KMS-11 (cell line): ENCODE data around the gene S100PBP.
"Not testable (repeated sequence)": the region's sequence is repeated elsewhere in the genome, so short reads cannot be mapped to it uniquely, and the experiment has no call there.

Source experiments
- H2AFZ ChIP-seq: fragments of 200-600 bp; sonication (generic); 2 replicates; pipeline ENCODE4 v1.6.1; 2016; ENCODE audit warnings: antibody characterized with exemption, mixed run types, low read depth
- H3K27ac ChIP-seq: fragments of 200-600 bp; sonication (generic); 2 replicates; pipeline ENCODE4 v1.6.1; 2016; ENCODE audit warnings: mild to moderate bottlenecking, mixed run types
- H3K27me3 ChIP-seq: fragments of 200-600 bp; sonication (generic); 2 replicates; pipeline ENCODE4 v1.6.1; 2017; ENCODE audit warnings: mild to moderate bottlenecking, low read depth, mixed run types, moderate library complexity; ENCODE audit not compliant: insufficient read depth
- H3K36me3 ChIP-seq: fragments of 200-600 bp; sonication (generic); 2 replicates; pipeline ENCODE4 v1.6.1; 2017; ENCODE audit warnings: mild to moderate bottlenecking, mixed run types; ENCODE audit not compliant: insufficient read depth
- H3K4me1 ChIP-seq: fragments of 200-600 bp; sonication (generic); 2 replicates; pipeline ENCODE4 v1.6.1; 2016; ENCODE audit warnings: mild to moderate bottlenecking, low read depth, mixed run types; ENCODE audit not compliant: poor library complexity, severe bottlenecking
- H3K4me2 ChIP-seq: fragments of 200-600 bp; sonication (generic); 2 replicates; pipeline ENCODE4 v1.7.0; 2016; ENCODE audit warnings: mild to moderate bottlenecking, mixed run types
- H3K4me3 ChIP-seq: fragments of 200-600 bp; sonication (generic); IDR thresholded peaks from 2 replicates; pipeline ENCODE4 v1.6.1; 2017; ENCODE audit warnings: low read depth, low read length, mixed read lengths; ENCODE audit not compliant: insufficient read depth
- H3K79me2 ChIP-seq: fragments of 200-600 bp; sonication (generic); 2 replicates; pipeline ENCODE4 v1.6.1; 2016; ENCODE audit warnings: low read depth, mixed run types; ENCODE audit not compliant: insufficient read depth
- H3K9ac ChIP-seq: fragments of 200-600 bp; sonication (generic); 2 replicates; pipeline ENCODE4 v1.6.1; 2016; ENCODE audit warnings: mild to moderate bottlenecking, mixed run types
- H4K20me1 ChIP-seq: fragments of 200-600 bp; sonication (generic); 2 replicates; pipeline ENCODE4 v1.6.1; 2016; ENCODE audit warnings: mild to moderate bottlenecking, mixed run types; ENCODE audit not compliant: insufficient read depth
- TF ChIP-seq, protein P1 (sequence below): fragments of 200-600 bp; sonication (generic); conservative IDR thresholded peaks from 2 replicates; pipeline ENCODE4 v1.6.1; 2017; ENCODE audit warnings: low read depth, mild to moderate bottlenecking, antibody characterized with exemption, low read length, moderate library complexity, mixed read lengths

The S100PBP gene

DNA sequence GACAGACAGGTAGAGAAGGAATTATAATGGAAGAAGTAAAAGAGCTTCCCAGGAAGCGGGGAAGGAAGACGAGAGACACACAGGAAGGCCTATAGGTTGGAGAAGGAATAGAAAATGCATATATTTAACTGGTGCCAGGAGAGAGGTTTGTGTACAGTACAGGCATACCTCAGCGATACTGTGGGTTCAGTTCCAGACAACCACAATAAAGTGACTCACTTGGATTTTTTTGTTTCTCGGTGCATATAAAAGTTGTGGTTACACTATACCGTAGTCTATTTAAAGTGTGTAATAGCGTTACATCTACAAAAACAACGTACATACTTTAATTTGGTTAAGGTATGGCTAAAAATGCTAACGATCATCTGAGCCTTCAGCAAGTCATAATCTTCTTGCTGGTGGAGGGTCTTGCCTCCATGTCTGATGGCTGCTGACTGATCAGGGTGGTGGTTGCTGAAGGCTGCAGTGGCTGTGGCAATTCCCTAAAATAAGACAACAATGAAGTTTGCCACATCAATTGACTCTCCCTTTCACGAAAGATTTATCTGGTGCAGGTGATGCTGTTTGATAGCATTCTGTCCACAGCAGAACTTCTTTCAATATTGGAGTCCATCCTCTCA, 16.2 kb upstream of the S100PBP start:
- H3K27me3 ChIP-seq: no peaks in the 10 kb centered on the region
- no peak overlapping the region for H2AFZ ChIP-seq
- H3K79me2 ChIP-seq: peaks cover 11% of the 10 kb centered on the region; the same call in 1 of the 2 replicates
- no peak overlapping the region for H3K9ac ChIP-seq
- H3K4me2 ChIP-seq: no peak overlapping the region
- H3K36me3 ChIP-seq: peaks cover 4% of the 10 kb centered on the region; the same call in 1 of the 2 replicates
- no peaks in the 10 kb centered on the region for H4K20me1 ChIP-seq
- H3K4me1 ChIP-seq: peaks cover 9% of the 10 kb centered on the region
- TF ChIP-seq, protein P1, sequence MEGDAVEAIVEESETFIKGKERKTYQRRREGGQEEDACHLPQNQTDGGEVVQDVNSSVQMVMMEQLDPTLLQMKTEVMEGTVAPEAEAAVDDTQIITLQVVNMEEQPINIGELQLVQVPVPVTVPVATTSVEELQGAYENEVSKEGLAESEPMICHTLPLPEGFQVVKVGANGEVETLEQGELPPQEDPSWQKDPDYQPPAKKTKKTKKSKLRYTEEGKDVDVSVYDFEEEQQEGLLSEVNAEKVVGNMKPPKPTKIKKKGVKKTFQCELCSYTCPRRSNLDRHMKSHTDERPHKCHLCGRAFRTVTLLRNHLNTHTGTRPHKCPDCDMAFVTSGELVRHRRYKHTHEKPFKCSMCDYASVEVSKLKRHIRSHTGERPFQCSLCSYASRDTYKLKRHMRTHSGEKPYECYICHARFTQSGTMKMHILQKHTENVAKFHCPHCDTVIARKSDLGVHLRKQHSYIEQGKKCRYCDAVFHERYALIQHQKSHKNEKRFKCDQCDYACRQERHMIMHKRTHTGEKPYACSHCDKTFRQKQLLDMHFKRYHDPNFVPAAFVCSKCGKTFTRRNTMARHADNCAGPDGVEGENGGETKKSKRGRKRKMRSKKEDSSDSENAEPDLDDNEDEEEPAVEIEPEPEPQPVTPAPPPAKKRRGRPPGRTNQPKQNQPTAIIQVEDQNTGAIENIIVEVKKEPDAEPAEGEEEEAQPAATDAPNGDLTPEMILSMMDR: no peak
- no peak overlapping the region for H3K4me3 ChIP-seq
- no peak overlapping the region for H3K27ac ChIP-seq

DNA sequence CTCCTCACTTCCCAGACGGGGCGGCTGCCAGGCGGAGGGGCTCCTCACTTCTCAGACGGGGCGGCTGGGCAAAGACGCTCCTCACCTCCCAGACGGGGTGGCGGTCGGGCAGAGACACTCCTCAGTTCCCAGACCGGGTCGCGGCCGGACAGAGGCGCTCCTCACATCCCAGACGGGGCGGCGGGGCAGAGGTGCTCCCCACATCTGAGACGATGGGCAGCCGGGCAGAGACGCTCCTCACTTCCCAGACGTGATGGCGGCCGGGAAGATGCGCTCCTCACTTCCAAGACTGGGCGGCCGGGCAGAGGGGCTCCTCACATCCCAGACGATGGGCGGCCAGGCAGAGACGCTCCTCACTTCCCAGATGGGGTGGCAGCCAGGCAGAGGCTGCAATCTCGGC, 13.0 kb upstream of the S100PBP start:
- H3K27ac ChIP-seq, H3K4me3 ChIP-seq: not testable (repeated sequence)

DNA sequence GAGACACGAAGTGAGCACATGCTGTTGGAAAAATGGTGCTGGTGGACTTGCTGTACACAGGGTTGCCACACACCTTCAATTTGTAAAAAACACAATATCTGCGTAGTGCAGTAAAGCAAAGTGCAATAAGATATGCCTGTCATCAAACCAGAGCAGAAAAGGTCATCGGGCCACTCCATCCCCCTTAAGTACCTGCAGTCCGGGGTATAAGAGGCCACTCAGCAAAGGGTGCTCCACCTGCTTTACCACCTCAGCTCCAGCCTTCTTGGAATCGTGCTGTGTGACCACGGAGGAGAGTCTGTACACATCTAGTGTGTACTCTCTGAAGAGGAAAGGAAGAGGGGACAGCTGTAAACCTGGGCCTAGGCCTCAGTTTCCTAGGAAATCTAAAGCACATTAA, 11.2 kb upstream of the S100PBP start:
- TF ChIP-seq, protein P1: no peak
- Histone ChIP-seq H3K4me1 (peaks cover 10% of the 10 kb centered on the region), H3K4me3 (no peak overlapping the region), H3K9ac (no peak overlapping the region), H3K27ac (no peak overlapping the region), H4K20me1 (peaks cover 3% of the 10 kb centered on the region; the same call in 1 of the 2 replicates), H2AFZ (no peak overlapping the region), H3K79me2 (peaks cover 51% of the 10 kb centered on the region), H3K4me2 (no peak overlapping the region), H3K27me3 (no peaks in the 10 kb centered on the region), H3K36me3 (peaks cover 11% of the 10 kb centered on the region; the same call in 1 of the 2 replicates)

More for the DNA sequence above, 13.0 kb upstream of the S100PBP start:
- Histone ChIP-seq H3K4me1 (peaks cover 10% of the 10 kb centered on the region), H3K36me3 (peaks cover 11% of the 10 kb centered on the region; the same call in 1 of the 2 replicates), H3K79me2 (peaks cover 36% of the 10 kb centered on the region; the same call in 1 of the 2 replicates)
- H2AFZ ChIP-seq, H3K9ac ChIP-seq, H3K4me2 ChIP-seq, H4K20me1 ChIP-seq, H3K27me3 ChIP-seq: not testable (repeated sequence)

DNA sequence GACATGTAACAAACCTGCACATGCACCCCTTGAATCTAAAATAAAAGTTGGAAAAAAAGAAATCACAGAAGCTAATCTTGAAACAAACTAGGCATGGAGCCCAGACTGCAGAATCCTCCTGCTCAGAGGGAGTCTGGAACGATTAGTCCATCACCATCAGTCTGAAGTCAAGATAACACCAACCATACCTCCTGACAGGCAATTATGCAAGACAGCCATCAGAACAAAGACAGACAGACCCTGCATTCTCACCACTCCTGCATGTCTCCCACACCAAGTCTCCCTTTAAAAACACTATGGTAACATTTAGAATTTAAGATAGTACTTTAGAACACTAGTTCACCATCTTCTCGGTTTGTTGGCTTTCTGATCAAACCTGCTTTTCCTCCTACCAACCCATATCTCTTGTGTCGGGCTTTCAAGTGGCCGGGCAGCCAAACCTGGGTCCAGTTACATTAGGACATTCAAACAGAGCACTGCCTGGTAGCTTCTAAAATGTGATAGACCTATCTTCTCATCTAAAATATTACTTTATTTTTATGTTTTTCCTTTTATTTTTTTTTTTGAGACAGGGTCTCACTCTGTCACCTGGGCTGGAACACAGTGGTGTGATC, 10.4 kb upstream of the S100PBP start:
- H3K9ac ChIP-seq: no peak overlapping the region
- H3K4me2 ChIP-seq: no peak overlapping the region
- no peak overlapping the region for H3K27ac ChIP-seq
- no peaks in the 10 kb centered on the region for H3K27me3 ChIP-seq
- H4K20me1 ChIP-seq: peaks cover 7% of the 10 kb centered on the region; the same call in 1 of the 2 replicates
- no peak overlapping the region for H2AFZ ChIP-seq
- H3K79me2 ChIP-seq: peaks cover 58% of the 10 kb centered on the region
- TF ChIP-seq, protein P1: no peak
- peaks cover 11% of the 10 kb centered on the region; the same call in 1 of the 2 replicates for H3K36me3 ChIP-seq
- H3K4me1 ChIP-seq: peaks cover 10% of the 10 kb centered on the region
- H3K4me3 ChIP-seq: no peak overlapping the region

DNA sequence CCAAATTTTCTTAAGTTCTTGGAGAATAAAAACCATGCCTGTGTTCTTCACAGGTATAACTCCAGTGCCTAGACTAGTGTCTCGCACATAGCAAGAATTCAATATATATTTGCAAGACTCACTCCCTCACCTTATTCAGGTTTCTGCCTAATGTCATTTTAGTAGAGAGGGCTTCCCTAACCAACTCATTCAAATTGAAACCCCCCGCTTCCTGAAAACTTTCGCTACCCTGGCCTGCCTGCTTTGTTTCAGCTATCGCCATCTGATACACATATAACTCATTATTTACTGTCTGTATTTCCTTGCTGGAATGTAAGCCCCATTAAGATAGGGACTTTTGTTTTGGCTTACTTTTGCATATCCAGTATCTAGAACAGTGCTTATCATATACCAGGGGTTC, 8.9 kb upstream of the S100PBP start:
- no peak overlapping the region for H2AFZ ChIP-seq
- peaks cover 17% of the 10 kb centered on the region for H3K4me1 ChIP-seq
- TF ChIP-seq, protein P1: no peak
- no peak overlapping the region for H3K4me3 ChIP-seq
- peaks cover 11% of the 10 kb centered on the region; the same call in 1 of the 2 replicates for H3K36me3 ChIP-seq
- H3K4me2 ChIP-seq: no peak overlapping the region
- no peak overlapping the region for H3K27ac ChIP-seq
- peaks cover 67% of the 10 kb centered on the region for H3K79me2 ChIP-seq
- H3K27me3 ChIP-seq: no peaks in the 10 kb centered on the region
- H3K9ac ChIP-seq: no peak overlapping the region
- H4K20me1 ChIP-seq: peaks cover 16% of the 10 kb centered on the region
